ENCODE measurements around the gene BRWD1.

DNA sequence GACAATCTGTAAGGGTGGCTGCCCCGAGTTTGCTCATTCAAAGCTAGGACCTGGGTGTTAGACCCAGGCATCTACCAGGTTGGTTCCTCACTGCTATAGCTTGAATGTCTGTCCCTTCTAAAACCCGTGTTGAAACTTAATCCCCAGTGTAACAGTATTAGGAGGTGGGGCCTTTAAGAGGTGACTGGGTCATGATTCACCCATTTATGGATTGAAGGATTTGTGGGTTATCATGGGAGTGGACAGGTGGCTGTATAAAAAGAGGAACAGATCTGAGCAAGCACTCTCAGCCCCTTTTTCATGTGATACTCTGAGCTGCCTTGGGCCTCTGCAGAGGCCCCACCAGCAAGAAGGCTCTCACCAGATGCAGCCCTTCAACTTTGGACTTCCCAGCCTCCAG is 159.6 kb downstream of the BRWD1 start:
- TF ChIP-seq ZNF274 (IDR thresholded peaks at IDR 0.05; ENCODE audit: low read depth, low read length) (no peak), YY1 (IDR thresholded peaks at IDR 0.05; ENCODE audit: insufficient read depth, insufficient read length) (no peak)

Data from NT2/D1 (cell line).